ENCODE measurements around the gene CAT.

GRCh38 chr11:34405079-34405858 is 33.5 kb upstream of the CAT start:
- no peak for TF ChIP-seq EZH2 (IDR thresholded peaks at IDR 0.05; ENCODE audit: insufficient read depth, poor library complexity, severe bottlenecking)
- no peak for TF ChIP-seq EZH2phosphoT487 (IDR thresholded peaks at IDR 0.05; ENCODE audit: insufficient read depth, low read depth)

Measured in GM23248 (cell line).